GM21619 (cell line): ENCODE results near the gene DUSP16.
"Not testable (repeated sequence)": the region's sequence is repeated elsewhere in the genome, so short reads cannot be mapped to it uniquely, and the experiment has no call there.

Experiments
- ATAC-seq: cut with Tn5 transposase; IDR thresholded peaks from one replicate; pipeline ENCODE4 v1.9.1; 2021; ENCODE audit not compliant: unreplicated experiment

Gene DUSP16

GRCh38 chr12:12471982-12472961 lies 90.4 kb downstream of the DUSP16 start:
- ATAC-seq: not testable (repeated sequence)

- no peak for ATAC-seq
These were observed 91.8 kb downstream of the DUSP16 start for GRCh38 chr12:12470751-12471306.

- no peak for ATAC-seq
These were observed 93.3 kb downstream of the DUSP16 start for GRCh38 chr12:12469386-12469785.

- no peak for ATAC-seq
These were observed 94.1 kb downstream of the DUSP16 start for GRCh38 chr12:12468575-12468974.

- no peak for ATAC-seq
These were observed 94.9 kb downstream of the DUSP16 start for GRCh38 chr12:12467688-12468261.

GRCh38 chr12:12467264-12467663 lies 95.4 kb downstream of the DUSP16 start:
- no peak for ATAC-seq

GRCh38 chr12:12466157-12466556 lies 96.5 kb downstream of the DUSP16 start:
- no peak for ATAC-seq

- ATAC-seq: no peak
These were observed 97.1 kb downstream of the DUSP16 start for GRCh38 chr12:12465522-12465921.

- no peak for ATAC-seq
These were observed 100.7 kb downstream of the DUSP16 start for GRCh38 chr12:12461923-12462315.

- ATAC-seq: no peak
These were observed 101.4 kb downstream of the DUSP16 start for GRCh38 chr12:12460935-12461922.

GRCh38 chr12:12456637-12457036 lies 106.0 kb downstream of the DUSP16 start:
- ATAC-seq: no peak

GRCh38 chr12:12454315-12454714 lies 108.3 kb downstream of the DUSP16 start:
- ATAC-seq: no peak

GRCh38 chr12:12453635-12454034 lies 109.0 kb downstream of the DUSP16 start:
- ATAC-seq: no peak

- ATAC-seq: no peak
These were observed 110.2 kb downstream of the DUSP16 start for GRCh38 chr12:12452326-12452902.

- ATAC-seq: no peak
These were observed 111.6 kb downstream of the DUSP16 start for GRCh38 chr12:12451098-12451497.

GRCh38 chr12:12450043-12450471 lies 112.6 kb downstream of the DUSP16 start:
- no peak for ATAC-seq

GRCh38 chr12:12449533-12450025 lies 113.1 kb downstream of the DUSP16 start:
- ATAC-seq: no peak

- no peak for ATAC-seq
These were observed 114.8 kb downstream of the DUSP16 start for GRCh38 chr12:12447837-12448236.

GRCh38 chr12:12447236-12447635 lies 115.4 kb downstream of the DUSP16 start:
- ATAC-seq: no peak

- ATAC-seq: no peak
These were observed 115.9 kb downstream of the DUSP16 start for GRCh38 chr12:12446786-12447185.
